Right lobe of liver (tissue), 6 donors: ENCODE results near the gene PSME2. TPM values are rescaled to one million over a fixed set of nuclear protein-coding genes. Genes with fewer than 3 reads are reported as not detected.

Experiments
- ATAC-seq, 4 donors: fragments of 200-7000 bp; cut with Tn5 transposase; one replicate each; pipeline ENCODE4 v1.9.1; 2020; ENCODE audit warnings: mild to moderate bottlenecking in 4 of 4, moderate library complexity in 4 of 4
- DNase-seq, 3 donors: peaks; one replicate each; pipeline ENCODE4 v3.0.0-alpha.2; 2020
- H3K27ac ChIP-seq, 3 donors: fragments of 200-600 bp; one replicate each; pipeline ENCODE4 v1.8.0; 2022
- H3K27me3 ChIP-seq, 2 donors: fragments of 200-600 bp; one replicate each; pipeline ENCODE4 v1.8.0; 2022
- H3K36me3 ChIP-seq, 4 donors: fragments of 200-600 bp; sonication (generic) in 1 of 4; one replicate each; pipeline versions ENCODE4 v1.5.1 to v1.8.0; 2017 to 2022; ENCODE audit warnings: control low read depth in 1 of 4
- H3K4me1 ChIP-seq, 4 donors: fragments of 200-600 bp; sonication (generic) in 1 of 4; one replicate each; pipeline versions ENCODE4 v1.5.1 to v1.8.0; 2017 to 2022; ENCODE audit warnings: control low read depth in 1 of 4
- H3K4me3 ChIP-seq, 3 donors: fragments of 200-600 bp; one replicate each; pipeline ENCODE4 v1.8.0; 2022
- H3K9me3 ChIP-seq, 4 donors: fragments of 200-600 bp; sonication (generic) in 1 of 4; one replicate each; pipeline versions ENCODE4 v1.5.1 to v1.8.0; 2017 to 2022; ENCODE audit warnings: control low read depth in 1 of 4
- POLR2A ChIP-seq: fragments of 450-650 bp; IDR thresholded peaks from one replicate; pipeline ENCODE4 v1.6.1; 2017; ENCODE audit warnings: antibody characterized with exemption, mild to moderate bottlenecking
- WGBS: methylation state at CpG from one replicate; pipeline ENCODE4 v1.1.6; 2018; ENCODE audit warnings: low coverage, low lambda C conversion rate; ENCODE audit not compliant: insufficient coverage; ENCODE audit errors: missing lambda C conversion rate; 5-methylcytosine and 5-hydroxymethylcytosine counted together
- intact Hi-C, 2 donors: fragments of 100-400 bp; cut with DNase I; formaldehyde crosslinking; loops; one replicate each; pipeline versions ENCODE4 v1.11.2 to v1.14.1; 2022
- total RNA-seq, 6 experiments: library from RNA; depleted of rRNA in 2 of 6; stranded (reverse); fragments of >200 nt in 2 of 6; fragmentation: NEBNext Ultra II Directional in 3 of 6; extraction: Animal tissue kit (Norgen Biotek cat#: 25700) in 3 of 6; gene quantifications; one replicate each; pipeline versions ENCODE4 v1.1.0 to v1.2.4, GENCODE V29; 2016 to 2023
- TF ChIP-seq, protein P1 (sequence below), 4 donors: fragments of 200-600 bp in 3 of 4; fragments of 450-650 bp in 1 of 4; IDR thresholded peaks; one replicate each; pipeline versions ENCODE4 v1.5.1 to v1.8.0; 2016 to 2022; ENCODE audit warnings: antibody characterized with exemption in 4 of 4, mild to moderate bottlenecking in 2 of 4
- donor health status: DM: no; HTN: yes; CAD: no.
- donor health status: DM: no; HTN: no; CAD: no.
- donor health status: DM: no; HTN: no; CAD: no.
- donor health status: DM: no; HTN: yes; CAD: no.
- donor health status: DM: no; HTN: yes; CAD: no.

Gene PSME2
- total RNA-seq, 6 experiments from 2014 or later, result 66.1 to 142 (median 110) TPM

GRCh38 chr14:24117179-24117578, 29.2 kb downstream of the PSME2 start:
- Histone ChIP-seq H3K9me3 (no peaks in the 10 kb centered on the region), H3K36me3 (peaks cover 3 to 52% (median 21%) of the 10 kb centered on the region in 4 donors), H3K4me3 (peak overlapping the region in 2 of 3 donors; percentile 82), H3K4me1 (peaks cover 0 to 22% (median 6%) of the 10 kb centered on the region in 4 donors), H3K27ac (peak overlapping the region in 1 of 3 donors; percentile 100), H3K27me3 (no peaks in the 10 kb centered on the region)
- TF ChIP-seq POLR2A, result no peak
- TF ChIP-seq, protein P1, sequence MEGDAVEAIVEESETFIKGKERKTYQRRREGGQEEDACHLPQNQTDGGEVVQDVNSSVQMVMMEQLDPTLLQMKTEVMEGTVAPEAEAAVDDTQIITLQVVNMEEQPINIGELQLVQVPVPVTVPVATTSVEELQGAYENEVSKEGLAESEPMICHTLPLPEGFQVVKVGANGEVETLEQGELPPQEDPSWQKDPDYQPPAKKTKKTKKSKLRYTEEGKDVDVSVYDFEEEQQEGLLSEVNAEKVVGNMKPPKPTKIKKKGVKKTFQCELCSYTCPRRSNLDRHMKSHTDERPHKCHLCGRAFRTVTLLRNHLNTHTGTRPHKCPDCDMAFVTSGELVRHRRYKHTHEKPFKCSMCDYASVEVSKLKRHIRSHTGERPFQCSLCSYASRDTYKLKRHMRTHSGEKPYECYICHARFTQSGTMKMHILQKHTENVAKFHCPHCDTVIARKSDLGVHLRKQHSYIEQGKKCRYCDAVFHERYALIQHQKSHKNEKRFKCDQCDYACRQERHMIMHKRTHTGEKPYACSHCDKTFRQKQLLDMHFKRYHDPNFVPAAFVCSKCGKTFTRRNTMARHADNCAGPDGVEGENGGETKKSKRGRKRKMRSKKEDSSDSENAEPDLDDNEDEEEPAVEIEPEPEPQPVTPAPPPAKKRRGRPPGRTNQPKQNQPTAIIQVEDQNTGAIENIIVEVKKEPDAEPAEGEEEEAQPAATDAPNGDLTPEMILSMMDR (IDR thresholded peaks at IDR 0.05), result no peak
- ATAC-seq (no peak), DNase-seq (peak; percentile 59 to 84 (median 80))
- WGBS, result 23% methylated on average over 3 of the region's 6 CpGs
- intact Hi-C loops, result no loop called here

- Histone ChIP-seq H3K4me3 (peak overlapping the region; percentile 50 to 82 (median 82)), H3K9me3 (no peaks in the 10 kb centered on the region), H3K36me3 (peaks cover 0 to 43% (median 16%) of the 10 kb centered on the region in 4 donors), H3K4me1 (peaks cover 0 to 22% (median 6%) of the 10 kb centered on the region in 4 donors), H3K27ac (peak overlapping the region; percentile 88 to 100 (median 89)), H3K27me3 (no peaks in the 10 kb centered on the region)
- ATAC-seq (no peak), DNase-seq (no peak)
- TF ChIP-seq, protein P1 (IDR thresholded peaks at IDR 0.05), result no peak
- no peak for TF ChIP-seq POLR2A
- intact Hi-C loops, result no loop called here
- 21% methylated on average over 6 of the region's 6 CpGs for WGBS
Measured at GRCh38 chr14:24116128-24116814, 30.1 kb downstream of the PSME2 start.

GRCh38 chr14:24115422-24116127, 30.8 kb downstream of the PSME2 start:
- whole genome bisulfite sequencing, result 0% methylated on average over 10 of the region's 14 CpGs
- peak overlapping the region; percentile 50 to 82 (median 82) for H3K4me3 ChIP-seq

More at GRCh38 chr14:24115422-24116127, 30.8 kb downstream of the PSME2 start:
- Histone ChIP-seq H3K27me3 (no peaks in the 10 kb centered on the region), H3K36me3 (peaks cover 0 to 36% (median 12%) of the 10 kb centered on the region in 4 donors), H3K9me3 (no peaks in the 10 kb centered on the region), H3K4me1 (peaks cover 0 to 27% (median 9%) of the 10 kb centered on the region in 4 donors), H3K27ac (peak overlapping the region; percentile 88 to 100 (median 89))
- TF ChIP-seq, protein P1 (IDR thresholded peaks at IDR 0.05), result no peak
- no peak for TF ChIP-seq POLR2A
- DNase-seq (no peak), ATAC-seq (no peak)
- intact Hi-C loops, result no loop called here
